HG03521 (cell line): Measurements from ENCODE around the gene TUNAR.

Experiments used
- ATAC-seq: cut with Tn5 transposase; IDR thresholded peaks from one replicate; pipeline ENCODE4 v1.9.1; 2021; ENCODE audit warnings: mild to moderate bottlenecking, moderate library complexity; ENCODE audit not compliant: unreplicated experiment

TUNAR gene

GRCh38 chr14:95876761-95877538 lies at the start of gene TUNAR:
Gene TUNAR (plus strand): TSS chr14:95876832.
- no peak for ATAC-seq

GRCh38 chr14:95828649-95829265 lies 47.9 kb upstream of the TUNAR start:
- no peak for ATAC-seq

DNA sequence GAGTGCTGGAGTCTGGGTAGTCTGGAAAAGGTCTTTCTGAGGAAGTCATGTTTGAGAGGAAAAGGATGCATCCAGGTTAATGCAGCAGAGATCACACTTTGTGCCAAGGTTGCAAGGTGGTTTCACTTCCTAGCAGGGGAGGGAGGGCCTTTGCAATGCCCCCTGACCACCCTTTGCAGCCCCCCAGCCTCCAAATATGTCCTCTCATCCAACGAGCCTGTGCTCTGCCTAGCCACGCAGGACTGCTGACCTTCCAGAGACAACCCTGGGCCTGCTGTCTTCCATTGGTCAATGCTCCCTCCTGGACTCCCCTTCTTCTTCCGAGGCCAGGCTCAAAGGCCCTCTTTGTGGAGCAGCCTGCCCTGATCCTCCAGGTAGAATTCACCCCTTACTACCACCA lies 47.3 kb upstream of the TUNAR start:
- no peak for ATAC-seq

DNA sequence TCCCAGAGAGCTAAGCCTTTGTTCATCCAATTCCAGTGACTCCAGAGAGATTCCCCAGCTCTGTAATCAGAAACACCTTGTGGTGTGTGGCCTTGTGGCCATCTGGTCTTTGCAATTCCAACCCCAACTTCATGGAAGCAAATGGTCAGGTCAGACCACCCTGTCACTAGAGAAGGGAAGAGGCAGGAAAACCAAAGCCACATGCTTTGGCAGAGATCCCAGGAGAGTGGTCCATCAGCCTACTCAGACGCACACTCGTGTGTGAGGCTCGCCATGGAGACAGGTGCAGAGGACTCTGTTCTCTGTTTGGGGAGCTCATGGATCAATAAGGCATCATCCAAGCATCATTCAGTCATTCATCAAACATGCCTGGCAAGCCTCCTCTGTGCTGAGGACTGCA lies 46.2 kb upstream of the TUNAR start:
- ATAC-seq = no peak

GRCh38 chr14:95831041-95831440 lies 45.6 kb upstream of the TUNAR start:
- ATAC-seq = no peak

DNA sequence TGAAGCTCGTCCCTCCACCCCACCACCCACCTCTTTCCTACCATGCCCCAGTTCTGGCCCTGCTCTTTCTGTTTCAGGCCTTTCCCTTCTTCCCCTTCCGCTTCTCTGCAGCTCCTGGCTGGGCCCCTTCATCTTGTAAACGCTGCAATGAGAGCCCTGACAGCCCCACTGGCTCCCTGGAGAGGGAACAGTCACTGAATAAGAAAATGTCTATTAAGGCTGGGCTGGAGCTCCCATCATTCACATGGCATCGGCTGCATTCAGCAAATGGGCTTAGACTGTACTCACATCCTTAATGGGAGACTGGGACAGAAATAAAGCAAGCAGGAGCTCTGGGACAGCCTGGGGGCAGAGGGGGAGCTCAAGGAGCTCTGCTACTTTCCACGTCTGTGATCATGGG lies 45.2 kb upstream of the TUNAR start:
- no peak for ATAC-seq

GRCh38 chr14:95832012-95832411 lies 44.6 kb upstream of the TUNAR start:
- ATAC-seq = no peak

GRCh38 chr14:95833429-95833828 lies 43.2 kb upstream of the TUNAR start:
- ATAC-seq = no peak

DNA sequence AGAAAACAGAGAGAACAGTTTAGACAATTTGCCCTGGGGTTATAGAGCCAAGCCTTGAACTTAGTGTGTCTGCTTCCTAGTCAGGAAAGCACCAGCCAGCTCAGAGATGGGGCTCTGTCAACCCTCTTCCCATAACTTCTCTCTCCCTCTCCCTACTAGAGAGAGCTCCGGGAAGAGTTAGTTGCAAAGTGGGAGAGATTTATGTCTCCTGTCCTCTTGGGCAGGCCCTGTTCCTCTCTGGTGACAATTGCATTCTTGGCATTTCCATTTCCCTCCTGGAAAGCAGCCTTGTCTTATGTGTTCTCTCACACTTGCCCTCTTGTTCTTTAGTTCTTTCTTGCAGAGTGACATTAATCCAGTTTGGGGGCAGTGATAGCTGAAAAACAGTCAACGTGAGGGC lies 42.1 kb upstream of the TUNAR start:
- ATAC-seq = no peak

DNA sequence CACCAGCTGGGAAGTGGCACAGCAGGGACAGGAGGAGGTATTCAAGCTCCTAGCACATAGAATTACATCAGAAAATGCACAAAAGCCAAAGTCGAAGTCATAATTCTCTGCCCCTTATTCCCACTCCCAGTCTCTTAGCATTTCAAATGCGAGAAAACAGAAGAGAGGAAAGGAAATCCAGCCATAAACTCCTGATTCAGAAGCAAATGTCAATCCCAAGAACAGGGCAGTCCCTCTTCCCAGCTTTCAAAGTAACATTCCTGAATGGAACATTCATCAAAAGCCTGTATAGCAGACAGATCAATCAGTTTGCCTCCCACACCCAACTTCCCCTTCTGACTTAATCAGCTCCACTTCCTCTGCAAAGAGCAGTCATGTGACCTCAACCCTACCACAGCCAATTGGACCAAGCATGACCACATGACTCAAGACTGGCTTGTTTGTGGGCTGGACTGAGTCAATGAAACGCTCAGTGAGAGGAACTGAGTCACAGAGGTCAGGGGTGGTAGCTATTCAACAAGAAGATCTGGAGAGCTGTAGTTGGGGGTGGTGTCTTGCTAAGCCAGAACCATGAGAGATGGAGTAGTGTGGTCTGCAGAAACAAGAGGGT lies 41.4 kb upstream of the TUNAR start:
- ATAC-seq = no peak

- ATAC-seq = no peak
These were observed 37.8 kb upstream of the TUNAR start for GRCh38 chr14:95838862-95839261.

DNA sequence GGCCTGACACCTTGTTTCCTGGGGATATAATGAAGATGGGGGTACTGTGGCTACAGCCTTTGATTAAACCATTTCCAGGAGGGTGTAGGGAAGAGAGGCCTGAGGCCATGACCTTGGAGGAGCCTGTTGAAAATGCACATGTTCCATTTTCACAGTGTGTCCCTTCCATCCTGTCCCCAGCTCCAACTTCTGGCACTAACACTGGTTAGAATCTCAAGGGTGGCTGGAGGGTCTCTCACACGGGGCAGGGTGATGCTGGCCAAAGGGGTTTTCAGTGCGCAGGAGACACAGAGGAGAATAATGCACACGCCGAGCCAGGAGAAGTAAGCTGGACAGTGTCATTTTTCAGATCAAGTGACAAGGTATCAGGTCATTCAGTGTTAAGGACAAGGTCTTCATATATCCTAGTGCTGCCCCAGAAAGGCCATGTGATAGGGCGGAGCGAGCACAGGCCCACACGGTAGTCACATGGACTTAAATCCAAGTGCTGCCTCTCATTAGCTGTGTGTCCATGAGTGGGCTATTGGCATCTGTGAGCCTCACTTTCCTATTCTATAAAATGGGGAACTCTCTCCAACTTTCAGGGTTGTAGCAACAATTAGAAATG lies 36.4 kb upstream of the TUNAR start:
- no peak for ATAC-seq

DNA sequence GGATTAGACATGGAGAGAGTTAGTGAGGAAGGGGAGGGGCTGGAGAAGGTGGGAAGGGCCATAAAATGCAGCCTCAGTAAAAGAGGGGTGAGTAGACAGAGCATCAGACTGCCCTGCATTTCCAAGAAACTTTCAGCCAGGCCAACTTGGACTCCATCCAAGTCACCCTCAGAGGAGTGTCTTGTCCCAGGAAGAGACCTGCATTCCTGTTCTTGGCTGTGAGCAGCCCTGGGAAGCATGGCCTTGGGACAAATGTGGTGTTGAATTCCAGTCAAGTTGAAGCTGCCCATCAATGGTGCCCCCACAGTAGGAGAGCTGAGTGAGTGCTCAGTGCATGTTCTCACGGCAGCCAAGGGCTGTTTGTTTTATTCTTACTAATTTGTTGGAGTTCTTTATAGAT lies 35.0 kb upstream of the TUNAR start:
- ATAC-seq = no peak

GRCh38 chr14:95849761-95850160 lies 26.9 kb upstream of the TUNAR start:
- ATAC-seq = no peak

DNA sequence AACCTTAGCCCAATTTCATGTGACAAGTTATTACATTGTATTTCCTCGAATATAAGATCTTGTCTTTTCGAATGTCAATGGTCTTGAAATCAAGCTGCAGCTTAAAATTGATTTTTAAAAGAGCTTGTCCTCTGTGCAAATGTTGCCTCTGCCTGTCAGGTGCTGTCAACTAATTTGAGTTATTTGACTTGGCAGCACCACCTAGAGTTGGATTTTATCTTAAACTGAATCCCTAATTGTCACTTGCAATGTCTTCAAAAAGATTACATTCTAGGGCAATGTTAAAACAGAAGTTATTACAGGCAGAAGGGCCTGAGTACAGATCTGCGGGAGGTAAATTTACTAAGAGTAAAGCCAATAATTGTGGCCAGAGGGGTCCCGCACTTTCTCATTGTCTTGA lies 26.2 kb upstream of the TUNAR start:
- ATAC-seq = no peak

GRCh38 chr14:95855606-95856005 lies 21.0 kb upstream of the TUNAR start:
- no peak for ATAC-seq

DNA sequence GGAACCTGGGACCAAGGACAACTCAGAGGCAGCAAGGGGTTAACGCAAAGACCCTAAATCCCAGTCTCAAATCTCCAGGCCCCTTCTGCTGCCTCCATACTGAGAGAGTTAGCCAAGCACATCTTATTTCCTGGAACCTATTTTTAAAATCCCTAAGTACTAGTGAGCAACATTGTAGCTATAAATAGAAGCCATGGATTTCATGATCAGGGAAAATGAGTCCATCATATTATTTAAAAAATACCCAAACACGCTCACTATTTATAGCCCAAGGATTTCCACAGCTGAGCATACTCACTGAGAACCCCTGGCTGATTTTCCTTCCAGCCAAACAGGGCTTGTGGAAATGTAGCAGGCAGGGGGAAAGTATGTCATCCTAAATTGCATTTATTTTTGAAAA lies 19.4 kb upstream of the TUNAR start:
- no peak for ATAC-seq

- no peak for ATAC-seq
These were observed 17.7 kb upstream of the TUNAR start for GRCh38 chr14:95858893-95859292.

DNA sequence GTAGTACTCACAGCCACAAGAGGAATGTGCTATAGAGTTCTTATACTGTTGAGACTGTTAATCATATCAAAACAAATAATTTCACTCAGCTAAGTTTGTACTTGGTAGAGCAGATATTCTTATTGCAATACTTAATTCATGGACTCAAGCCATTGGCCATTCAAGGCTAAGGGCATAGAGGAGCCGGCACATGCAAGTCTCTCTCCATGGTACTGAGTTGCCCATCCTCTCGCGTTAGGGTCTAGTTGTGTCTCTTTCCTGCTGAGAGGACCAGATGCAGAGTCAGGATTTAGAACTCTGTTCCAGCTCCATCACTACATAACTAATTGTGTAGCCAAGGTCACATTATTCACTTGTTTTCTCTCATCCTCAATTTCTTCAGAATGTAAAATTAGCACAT lies 14.4 kb upstream of the TUNAR start:
- no peak for ATAC-seq

DNA sequence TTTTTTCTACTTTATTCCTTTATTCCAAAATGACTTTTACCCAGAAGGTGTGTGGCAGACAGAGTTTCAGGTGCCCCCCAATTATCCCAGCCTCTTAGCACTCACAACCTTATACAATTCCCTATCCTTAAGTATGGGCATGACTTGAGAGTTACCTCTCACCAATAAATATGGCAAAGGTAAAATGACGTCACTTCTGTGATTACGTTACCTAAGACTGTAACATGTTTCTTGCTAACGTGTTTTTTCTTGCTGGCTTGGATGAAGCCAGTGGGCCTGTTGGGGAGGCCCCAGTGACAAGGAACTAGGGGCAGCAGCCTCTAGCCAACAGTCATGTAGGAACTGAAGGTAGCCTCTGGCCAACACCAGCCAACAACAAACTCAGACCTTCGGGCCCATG lies 13.3 kb upstream of the TUNAR start:
- no peak for ATAC-seq

- no peak for ATAC-seq
These were observed 6.9 kb upstream of the TUNAR start for GRCh38 chr14:95869776-95870175.

- ATAC-seq = no peak
These were observed 5.9 kb upstream of the TUNAR start for GRCh38 chr14:95870772-95871171.
